KMS-11 (cell line): ENCODE data around the gene NBAS.

Experiments used
- H2AFZ ChIP-seq: fragments of 200-600 bp; sonication (generic); 2 replicates; pipeline ENCODE4 v1.6.1; 2016; ENCODE audit warnings: antibody characterized with exemption, mixed run types, low read depth
- H3K27ac ChIP-seq: fragments of 200-600 bp; sonication (generic); 2 replicates; pipeline ENCODE4 v1.6.1; 2016; ENCODE audit warnings: mild to moderate bottlenecking, mixed run types
- H3K27me3 ChIP-seq: fragments of 200-600 bp; sonication (generic); 2 replicates; pipeline ENCODE4 v1.6.1; 2017; ENCODE audit warnings: mild to moderate bottlenecking, low read depth, mixed run types, moderate library complexity; ENCODE audit not compliant: insufficient read depth
- H3K36me3 ChIP-seq: fragments of 200-600 bp; sonication (generic); 2 replicates; pipeline ENCODE4 v1.6.1; 2017; ENCODE audit warnings: mild to moderate bottlenecking, mixed run types; ENCODE audit not compliant: insufficient read depth
- H3K4me1 ChIP-seq: fragments of 200-600 bp; sonication (generic); 2 replicates; pipeline ENCODE4 v1.6.1; 2016; ENCODE audit warnings: mild to moderate bottlenecking, low read depth, mixed run types; ENCODE audit not compliant: poor library complexity, severe bottlenecking
- H3K4me2 ChIP-seq: fragments of 200-600 bp; sonication (generic); 2 replicates; pipeline ENCODE4 v1.7.0; 2016; ENCODE audit warnings: mild to moderate bottlenecking, mixed run types
- H3K4me3 ChIP-seq: fragments of 200-600 bp; sonication (generic); IDR thresholded peaks from 2 replicates; pipeline ENCODE4 v1.6.1; 2017; ENCODE audit warnings: low read depth, low read length, mixed read lengths; ENCODE audit not compliant: insufficient read depth
- H3K79me2 ChIP-seq: fragments of 200-600 bp; sonication (generic); 2 replicates; pipeline ENCODE4 v1.6.1; 2016; ENCODE audit warnings: low read depth, mixed run types; ENCODE audit not compliant: insufficient read depth
- H3K9ac ChIP-seq: fragments of 200-600 bp; sonication (generic); 2 replicates; pipeline ENCODE4 v1.6.1; 2016; ENCODE audit warnings: mild to moderate bottlenecking, mixed run types
- H4K20me1 ChIP-seq: fragments of 200-600 bp; sonication (generic); 2 replicates; pipeline ENCODE4 v1.6.1; 2016; ENCODE audit warnings: mild to moderate bottlenecking, mixed run types; ENCODE audit not compliant: insufficient read depth
- TF ChIP-seq, protein P1 (sequence below): fragments of 200-600 bp; sonication (generic); conservative IDR thresholded peaks from 2 replicates; pipeline ENCODE4 v1.6.1; 2017; ENCODE audit warnings: low read depth, mild to moderate bottlenecking, antibody characterized with exemption, low read length, moderate library complexity, mixed read lengths

The NBAS gene

DNA sequence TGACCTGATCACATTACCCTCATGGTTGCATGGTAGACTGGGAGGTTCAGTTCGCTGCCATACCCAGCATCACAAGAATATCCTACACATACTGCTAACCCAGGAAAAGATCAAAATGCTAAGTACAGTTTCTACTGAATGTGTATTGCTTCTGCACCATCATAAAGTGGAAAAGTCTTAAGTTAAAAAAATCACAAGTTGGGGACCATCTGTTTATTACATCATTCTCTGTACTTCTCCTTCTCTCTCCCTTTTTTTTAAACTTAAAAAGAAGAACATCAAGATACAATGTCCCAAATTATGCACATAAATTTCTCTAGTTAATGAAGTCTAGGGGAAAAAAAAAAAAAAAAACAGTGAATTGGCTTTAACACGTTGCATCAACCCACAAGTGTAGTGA is 43.3 kb downstream of the NBAS start:
- H3K4me2 ChIP-seq = no peak overlapping the region

DNA sequence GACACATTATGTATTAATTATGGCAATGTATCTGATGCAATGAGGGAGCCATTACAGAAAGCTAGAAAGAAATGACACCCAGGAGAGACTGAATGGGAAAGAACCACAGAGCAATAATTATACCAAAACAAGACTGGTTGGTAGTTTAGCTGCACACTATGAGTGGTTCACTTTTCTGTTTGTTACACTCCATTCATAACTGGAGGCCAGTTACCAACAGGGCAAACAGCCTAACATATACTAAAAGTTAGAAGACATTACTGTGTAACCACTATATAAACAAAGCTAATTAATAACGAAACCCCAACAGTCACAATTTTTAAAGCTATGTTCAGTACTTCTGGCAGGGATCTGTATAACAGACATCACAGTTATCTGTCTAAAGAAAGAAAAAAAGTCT is 49.4 kb downstream of the NBAS start:
- no peaks in the 10 kb centered on the region for H3K27me3 ChIP-seq
- H3K9ac ChIP-seq = no peak overlapping the region
- 0 out of 2 replicates have a peak, but pooled peaks cover 3% of the 10 kb centered on the region for H4K20me1 ChIP-seq
- no peaks in the 10 kb centered on the region for H3K36me3 ChIP-seq
- 0 out of 2 replicates have a peak overlapping the region, but pooled peaks have one; percentile 3 for H3K4me2 ChIP-seq
- TF ChIP-seq, protein P1, sequence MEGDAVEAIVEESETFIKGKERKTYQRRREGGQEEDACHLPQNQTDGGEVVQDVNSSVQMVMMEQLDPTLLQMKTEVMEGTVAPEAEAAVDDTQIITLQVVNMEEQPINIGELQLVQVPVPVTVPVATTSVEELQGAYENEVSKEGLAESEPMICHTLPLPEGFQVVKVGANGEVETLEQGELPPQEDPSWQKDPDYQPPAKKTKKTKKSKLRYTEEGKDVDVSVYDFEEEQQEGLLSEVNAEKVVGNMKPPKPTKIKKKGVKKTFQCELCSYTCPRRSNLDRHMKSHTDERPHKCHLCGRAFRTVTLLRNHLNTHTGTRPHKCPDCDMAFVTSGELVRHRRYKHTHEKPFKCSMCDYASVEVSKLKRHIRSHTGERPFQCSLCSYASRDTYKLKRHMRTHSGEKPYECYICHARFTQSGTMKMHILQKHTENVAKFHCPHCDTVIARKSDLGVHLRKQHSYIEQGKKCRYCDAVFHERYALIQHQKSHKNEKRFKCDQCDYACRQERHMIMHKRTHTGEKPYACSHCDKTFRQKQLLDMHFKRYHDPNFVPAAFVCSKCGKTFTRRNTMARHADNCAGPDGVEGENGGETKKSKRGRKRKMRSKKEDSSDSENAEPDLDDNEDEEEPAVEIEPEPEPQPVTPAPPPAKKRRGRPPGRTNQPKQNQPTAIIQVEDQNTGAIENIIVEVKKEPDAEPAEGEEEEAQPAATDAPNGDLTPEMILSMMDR = no peak
- no peaks in the 10 kb centered on the region for H3K79me2 ChIP-seq
- H3K4me1 ChIP-seq = peaks cover 26% of the 10 kb centered on the region
- no peak overlapping the region for H2AFZ ChIP-seq
- H3K27ac ChIP-seq = no peak overlapping the region
- no peak overlapping the region for H3K4me3 ChIP-seq

More for the DNA sequence above, 43.3 kb downstream of the NBAS start:
- Histone ChIP-seq H3K27ac (no peak overlapping the region), H3K79me2 (no peaks in the 10 kb centered on the region), H3K4me3 (no peak overlapping the region), H3K9ac (no peak overlapping the region), H4K20me1 (no peaks in the 10 kb centered on the region), H3K4me1 (no peaks in the 10 kb centered on the region), H3K27me3 (no peaks in the 10 kb centered on the region), H3K36me3 (no peaks in the 10 kb centered on the region), H2AFZ (no peak overlapping the region)
- TF ChIP-seq, protein P1 = no peak

DNA sequence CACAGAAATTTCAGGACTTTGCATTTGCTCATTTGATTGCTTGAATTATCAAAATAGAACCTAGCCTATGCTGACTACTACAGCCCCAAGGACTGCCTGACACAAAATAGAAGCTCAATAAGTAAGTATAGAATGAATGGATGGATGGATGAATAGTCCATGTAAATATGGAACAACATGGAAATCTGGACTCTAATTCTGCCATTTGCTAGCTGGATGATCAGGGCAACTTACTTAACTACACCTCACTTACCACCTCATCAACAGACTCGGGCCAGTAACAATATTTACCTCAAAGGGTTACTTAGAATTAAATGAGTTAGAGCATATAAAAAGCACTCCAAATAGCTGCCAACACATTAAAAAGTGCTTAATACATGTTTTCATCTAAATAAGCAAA is 50.6 kb downstream of the NBAS start:
- Histone ChIP-seq H3K36me3 (no peaks in the 10 kb centered on the region), H3K27me3 (no peaks in the 10 kb centered on the region), H3K4me2 (peak overlapping the region; percentile 38), H3K27ac (no peak overlapping the region), H2AFZ (no peak overlapping the region), H3K79me2 (no peaks in the 10 kb centered on the region), H3K9ac (no peak overlapping the region), H4K20me1 (0 out of 2 replicates have a peak, but pooled peaks cover 3% of the 10 kb centered on the region), H3K4me1 (peaks cover 37% of the 10 kb centered on the region), H3K4me3 (no peak overlapping the region)
- TF ChIP-seq, protein P1 = no peak

DNA sequence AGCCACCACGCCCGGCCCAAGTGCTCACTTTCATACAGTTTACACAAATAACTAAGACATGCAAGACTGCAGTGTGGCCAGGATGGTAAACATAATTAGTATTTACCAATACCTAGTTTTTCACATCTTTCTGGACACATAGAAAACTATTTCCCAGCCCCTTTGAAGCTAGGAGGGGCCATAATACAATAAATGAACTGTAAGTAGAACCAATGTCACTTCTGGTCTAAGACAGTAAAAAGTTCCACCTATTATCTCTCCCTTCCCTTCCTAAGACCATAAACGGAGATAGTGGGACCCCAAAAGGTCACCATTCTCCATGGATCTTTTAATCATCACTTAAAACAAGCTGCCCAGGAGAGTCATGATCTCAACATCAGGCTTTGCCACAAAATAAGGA is 51.0 kb downstream of the NBAS start:
- 0 out of 2 replicates have a peak, but pooled peaks cover 3% of the 10 kb centered on the region for H4K20me1 ChIP-seq
- TF ChIP-seq, protein P1 = no peak
- H3K9ac ChIP-seq = no peak overlapping the region
- no peak overlapping the region for H3K4me2 ChIP-seq
- H2AFZ ChIP-seq = no peak overlapping the region
- H3K27ac ChIP-seq = no peak overlapping the region
- peaks cover 39% of the 10 kb centered on the region for H3K4me1 ChIP-seq
- no peaks in the 10 kb centered on the region for H3K79me2 ChIP-seq
- no peak overlapping the region for H3K4me3 ChIP-seq
- H3K36me3 ChIP-seq = no peaks in the 10 kb centered on the region
- H3K27me3 ChIP-seq = no peaks in the 10 kb centered on the region
